Upper lobe of left lung (tissue), 4 donors: ENCODE results near the gene MSANTD1.

Source experiments
- EP300 ChIP-seq, 4 donors: sonication (generic); formaldehyde crosslinking; IDR thresholded peaks; one replicate each; pipeline ENCODE4 v1.5.1; 2017; ENCODE audit warnings: antibody characterized with exemption in 4 of 4, control low read depth in 2 of 4
- POLR2A ChIP-seq, 4 donors: fragments of 450-650 bp; IDR thresholded peaks; one replicate each; pipeline ENCODE4 v1.5.1; 2016 to 2017; ENCODE audit warnings: antibody characterized with exemption in 4 of 4, mild to moderate bottlenecking in 2 of 4
- POLR2AphosphoS5 ChIP-seq, 2 donors: sonication (generic); formaldehyde crosslinking; IDR thresholded peaks; one replicate each; pipeline ENCODE4 v1.5.1; 2017; ENCODE audit warnings: antibody characterized with exemption in 2 of 2
- TF ChIP-seq, protein P1 (sequence below), 6 experiments: fragments of 450-650 bp in 4 of 6; fragments of 200-600 bp in 2 of 6; sonication (generic) in 2 of 6; IDR thresholded peaks; one replicate each; pipeline ENCODE4 v1.5.1; 2016 to 2019; ENCODE audit warnings: antibody characterized with exemption in 6 of 6

DNA sequence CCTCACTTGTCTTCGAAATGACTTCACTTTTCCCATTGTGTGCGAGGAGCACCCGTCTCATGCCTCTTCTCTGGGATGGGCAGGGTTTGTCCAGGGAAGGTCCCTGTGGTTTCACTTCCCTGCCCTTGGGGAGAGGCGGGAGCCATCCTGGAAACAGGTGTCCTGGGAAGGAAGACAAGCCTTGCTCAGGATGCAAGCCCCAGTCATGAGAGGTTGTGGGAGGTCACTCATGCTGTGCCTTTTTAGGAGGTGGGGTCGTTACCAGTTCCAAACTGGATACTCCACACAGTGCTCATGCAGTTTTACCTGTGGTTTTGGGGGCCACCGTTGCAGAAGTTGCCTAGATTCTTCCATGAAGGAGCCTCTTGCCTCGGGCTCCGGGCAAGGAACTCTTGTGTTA lies 47.7 kb downstream of the MSANTD1 start:
- TF ChIP-seq, protein P1, sequence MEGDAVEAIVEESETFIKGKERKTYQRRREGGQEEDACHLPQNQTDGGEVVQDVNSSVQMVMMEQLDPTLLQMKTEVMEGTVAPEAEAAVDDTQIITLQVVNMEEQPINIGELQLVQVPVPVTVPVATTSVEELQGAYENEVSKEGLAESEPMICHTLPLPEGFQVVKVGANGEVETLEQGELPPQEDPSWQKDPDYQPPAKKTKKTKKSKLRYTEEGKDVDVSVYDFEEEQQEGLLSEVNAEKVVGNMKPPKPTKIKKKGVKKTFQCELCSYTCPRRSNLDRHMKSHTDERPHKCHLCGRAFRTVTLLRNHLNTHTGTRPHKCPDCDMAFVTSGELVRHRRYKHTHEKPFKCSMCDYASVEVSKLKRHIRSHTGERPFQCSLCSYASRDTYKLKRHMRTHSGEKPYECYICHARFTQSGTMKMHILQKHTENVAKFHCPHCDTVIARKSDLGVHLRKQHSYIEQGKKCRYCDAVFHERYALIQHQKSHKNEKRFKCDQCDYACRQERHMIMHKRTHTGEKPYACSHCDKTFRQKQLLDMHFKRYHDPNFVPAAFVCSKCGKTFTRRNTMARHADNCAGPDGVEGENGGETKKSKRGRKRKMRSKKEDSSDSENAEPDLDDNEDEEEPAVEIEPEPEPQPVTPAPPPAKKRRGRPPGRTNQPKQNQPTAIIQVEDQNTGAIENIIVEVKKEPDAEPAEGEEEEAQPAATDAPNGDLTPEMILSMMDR (IDR thresholded peaks at IDR 0.05): no peak
- TF ChIP-seq POLR2AphosphoS5 (IDR thresholded peaks at IDR 0.05) (no peak), POLR2A (IDR thresholded peaks at IDR 0.05) (no peak), EP300 (IDR thresholded peaks at IDR 0.05) (no peak)
